K562 (cell line): ENCODE data around the gene UNC13A. TPM values are rescaled to one million over a fixed set of nuclear protein-coding genes. Genes with fewer than 3 reads are reported as not detected.

ENCODE experiments used
- CXXC5 ChIP-seq: fragments of 250-450 bp; sonication (Bioruptor Pico); IDR thresholded peaks from 2 replicates; pipeline ENCODE4 v1.8.0; 2022; ENCODE audit warnings: inconsistent platforms, mild to moderate bottlenecking, moderate library complexity
- ETV5 ChIP-seq: sonication (generic); formaldehyde crosslinking; IDR thresholded peaks from 2 replicates; pipeline ENCODE4 v1.4.0; 2020; ENCODE audit warnings: low read depth, mild to moderate bottlenecking, missing genetic modification reagents
- FIP1L1 ChIP-seq: fragments of 200-400 bp; formaldehyde crosslinking; IDR thresholded peaks from 2 replicates; pipeline ENCODE4 v1.6.1; 2018; ENCODE audit warnings: mild to moderate bottlenecking, low read depth, low read length; ENCODE audit not compliant: poor library complexity, severe bottlenecking
- HLTF ChIP-seq: fragments of 450-650 bp; IDR thresholded peaks from 2 replicates; pipeline ENCODE4 v1.6.1; 2016
- HMG20B ChIP-seq: fragments of 250-450 bp; sonication (Bioruptor Pico); IDR thresholded peaks from 2 replicates; pipeline ENCODE4 v1.5.0; 2021; ENCODE audit warnings: mild to moderate bottlenecking
- JUN ChIP-seq, 2 experiments: sonication (generic) in 1 of 2; formaldehyde crosslinking in 1 of 2; IDR thresholded peaks; 2 replicates each; pipeline versions ENCODE4 v1.6.1 to v1.8.0; 2012 to 2022; ENCODE audit warnings: borderline replicate concordance in 2 of 2, mild to moderate bottlenecking in 2 of 2, improper control_type of control experiment in 1 of 2, low read depth in 1 of 2, low read length in 1 of 2, missing genetic modification reagents in 1 of 2
- MYC ChIP-seq, 2 experiments: fragments of 250-450 bp in 1 of 2; sonication (Bioruptor Pico) in 1 of 2; IDR thresholded peaks; 2 replicates each; pipeline versions ENCODE4 v1.5.1 to v1.6.1; 2012 to 2021; ENCODE audit warnings: low read depth in 2 of 2, borderline replicate concordance in 1 of 2, improper control_type of control experiment in 1 of 2, low read length in 1 of 2, mild to moderate bottlenecking in 1 of 2, moderate library complexity in 1 of 2
- NR2C2 ChIP-seq, 2 experiments: fragments of 200-800 bp in 1 of 2; sonication (Bioruptor generic) in 1 of 2; sonication (generic) in 1 of 2; formaldehyde crosslinking in 1 of 2; IDR thresholded peaks; 2 replicates each; pipeline versions ENCODE4 v1.6.1 to v1.8.0; 2016 to 2022; ENCODE audit warnings: mild to moderate bottlenecking in 1 of 2, missing compliant biosample characterization in 1 of 2, missing genetic modification characterization in 1 of 2, missing genetic modification reagents in 1 of 2
- NR4A1 ChIP-seq, 2 experiments: fragments of 250-450 bp in 1 of 2; fragments of 450-650 bp in 1 of 2; sonication (Bioruptor Pico) in 1 of 2; IDR thresholded peaks; 2 replicates each; pipeline versions ENCODE4 v1.4.0 to v1.6.1; 2016 to 2020; ENCODE audit warnings: mild to moderate bottlenecking in 2 of 2, missing compliant biosample characterization in 1 of 2, missing genetic modification characterization in 1 of 2, moderate library complexity in 1 of 2
- PHB ChIP-seq: fragments of 250-450 bp; sonication (Bioruptor Pico); IDR thresholded peaks from 2 replicates; pipeline ENCODE4 v1.5.0; 2021
- POLR2A ChIP-seq: fragments of 450-650 bp; conservative IDR thresholded peaks from 2 replicates; pipeline ENCODE4 v1.6.1; 2016
- RAD21 ChIP-seq, 2 experiments: fragments of 250-450 bp in 1 of 2; fragments of 450-650 bp in 1 of 2; sonication (Bioruptor Pico) in 1 of 2; formaldehyde crosslinking in 1 of 2; IDR thresholded peaks in 1 of 2; conservative IDR thresholded peaks in 1 of 2; 2 replicates each; pipeline versions ENCODE4 v1.4.0 to v1.8.0; 2020 to 2022; ENCODE audit warnings: mild to moderate bottlenecking in 2 of 2, moderate library complexity in 1 of 2
- TARDBP ChIP-seq: fragments of 450-650 bp; IDR thresholded peaks from 2 replicates; pipeline ENCODE4 v1.6.1; 2016
- TCFL5 ChIP-seq: fragments of 250-450 bp; sonication (Bioruptor Pico); conservative IDR thresholded peaks from 2 replicates; pipeline ENCODE4 v1.6.1; 2021; ENCODE audit warnings: mild to moderate bottlenecking, moderate library complexity, matching md5 sums
- ZNF24 ChIP-seq: fragments of 450-650 bp; IDR thresholded peaks from 2 replicates; pipeline ENCODE4 v1.6.1; 2016
- ZNF354B ChIP-seq: fragments of 250-450 bp; sonication (Bioruptor Pico); IDR thresholded peaks from 2 replicates; pipeline ENCODE4 v1.4.0; 2020
- ZNF583 ChIP-seq: fragments of 250-450 bp; sonication (Bioruptor Pico); IDR thresholded peaks from 2 replicates; pipeline ENCODE4 v1.4.0; 2020
- polyA plus RNA-seq, 8 experiments: library from polyadenylated mRNA; depleted of rRNA in 4 of 8; stranded (reverse) in 5 of 8; unstranded in 3 of 8; fragments of >200 nt; fragmentation: Nextera tagmentation in 2 of 8; fragmentation: Illumina TruSeq in 1 of 8; extraction: Ambion mirVana in 2 of 8; extraction: Trizol in 1 of 8; gene quantifications; 2 replicates each; pipeline versions ENCODE4 v1.2.1 to v1.2.3, GENCODE V29; 2011 to 2014; ENCODE audit warnings: inconsistent platforms in 1 of 8, missing spikeins in 1 of 8
- total RNA-seq, 7 experiments: library from RNA; depleted of rRNA in 6 of 7; stranded (reverse); fragments of >200 nt in 6 of 7; fragmentation: Illumina TruSeq in 2 of 7; extraction: Trizol in 2 of 7; gene quantifications; 2 replicates each; pipeline versions ENCODE4 v1.2.1 to v1.2.3, GENCODE V29; 2011 to 2021; ENCODE audit warnings: low replicate concordance in 1 of 7
- TF ChIP-seq, protein P1 (sequence below), 2 experiments: IDR thresholded peaks; 2 replicates each; pipeline ENCODE4 v1.6.1; 2011; ENCODE audit warnings: borderline replicate concordance in 1 of 2, control low read depth in 1 of 2, low read depth in 1 of 2, low read length in 1 of 2, mild to moderate bottlenecking in 1 of 2, mixed read lengths in 1 of 2, moderate library complexity in 1 of 2; ENCODE audit not compliant: insufficient read depth in 1 of 2, insufficient read length in 1 of 2, poor library complexity in 1 of 2, severe bottlenecking in 1 of 2; ENCODE audit errors: extremely low read depth in 1 of 2
- TF ChIP-seq, protein P2 (sequence below): IDR thresholded peaks from 3 replicates; pipeline ENCODE4 v1.6.1; 2011; ENCODE audit warnings: borderline replicate concordance, mild to moderate bottlenecking, moderate library complexity; ENCODE audit not compliant: insufficient read length; ENCODE audit errors: extremely low read depth
- TF ChIP-seq, protein P3 (sequence below), 3 experiments: IDR thresholded peaks in 2 of 3; conservative IDR thresholded peaks in 1 of 3; 2 replicates each; pipeline ENCODE4 v1.5.1; 2011 to 2012; ENCODE audit warnings: low read length in 3 of 3, mild to moderate bottlenecking in 3 of 3, control low read depth in 2 of 3, improper control_type of control experiment in 1 of 3, inconsistent platforms in 1 of 3, low read depth in 1 of 3, mixed read lengths in 1 of 3, moderate library complexity in 1 of 3; ENCODE audit not compliant: insufficient read depth in 2 of 3

UNC13A gene
- total and polyA plus RNA-seq, 9 of the 15 experiments (the other 6 are each of a cell fraction or from before 2014, with no cell fraction given): 0.03 to 1.0 (median 0.25) TPM

DNA sequence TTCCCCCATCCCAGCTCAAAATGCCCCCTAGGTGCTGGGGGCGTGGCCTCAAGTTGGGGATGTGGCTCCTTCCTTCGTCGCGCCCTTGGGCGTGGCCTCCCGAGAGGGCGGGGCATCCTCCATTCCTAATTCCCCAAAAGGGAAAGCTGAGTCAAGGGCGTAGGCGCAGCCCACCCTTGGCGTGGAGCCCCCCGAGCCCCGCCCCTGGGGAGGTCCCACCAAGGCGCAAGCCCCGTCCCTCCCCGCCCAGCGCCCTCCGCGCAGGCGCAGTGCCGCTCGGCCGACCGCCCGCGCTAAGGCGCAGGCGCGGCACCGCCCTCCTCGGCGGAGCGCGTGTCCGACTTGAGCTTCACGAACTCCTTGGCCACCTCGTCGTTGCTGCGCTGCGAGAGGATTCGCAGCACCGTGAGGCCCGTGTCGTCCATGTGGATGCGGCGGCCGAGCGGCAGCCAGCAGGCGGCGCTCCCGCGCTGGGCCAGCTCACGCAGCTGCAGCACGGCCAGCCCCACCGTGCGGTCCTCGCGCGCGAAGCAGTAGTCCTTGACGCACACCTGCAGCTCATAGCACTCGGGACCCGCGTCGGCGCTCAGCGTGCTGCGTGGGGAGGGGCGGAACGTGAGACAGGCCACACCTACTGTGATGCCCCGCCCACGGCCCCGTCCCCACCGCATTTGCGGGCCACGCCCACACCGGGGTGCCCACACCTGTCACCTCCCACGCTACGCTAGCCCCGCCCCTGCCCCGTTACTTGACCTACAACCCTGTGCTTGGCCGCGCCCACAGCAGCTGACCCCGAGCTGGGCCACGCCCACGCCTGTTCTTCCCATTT is 82.2 kb downstream of the UNC13A start (continued):
- TF ChIP-seq, protein P1, sequence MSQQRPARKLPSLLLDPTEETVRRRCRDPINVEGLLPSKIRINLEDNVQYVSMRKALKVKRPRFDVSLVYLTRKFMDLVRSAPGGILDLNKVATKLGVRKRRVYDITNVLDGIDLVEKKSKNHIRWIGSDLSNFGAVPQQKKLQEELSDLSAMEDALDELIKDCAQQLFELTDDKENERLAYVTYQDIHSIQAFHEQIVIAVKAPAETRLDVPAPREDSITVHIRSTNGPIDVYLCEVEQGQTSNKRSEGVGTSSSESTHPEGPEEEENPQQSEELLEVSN (IDR thresholded peaks at IDR 0.05; ENCODE audit: borderline replicate concordance in 1 of 2, extremely low read depth in 1 of 2, insufficient read depth in 1 of 2, insufficient read length in 1 of 2, low read depth in 1 of 2, low read length in 1 of 2, poor library complexity in 1 of 2, severe bottlenecking in 1 of 2): peak; percentile 95 to 97
- TF ChIP-seq, protein P2, sequence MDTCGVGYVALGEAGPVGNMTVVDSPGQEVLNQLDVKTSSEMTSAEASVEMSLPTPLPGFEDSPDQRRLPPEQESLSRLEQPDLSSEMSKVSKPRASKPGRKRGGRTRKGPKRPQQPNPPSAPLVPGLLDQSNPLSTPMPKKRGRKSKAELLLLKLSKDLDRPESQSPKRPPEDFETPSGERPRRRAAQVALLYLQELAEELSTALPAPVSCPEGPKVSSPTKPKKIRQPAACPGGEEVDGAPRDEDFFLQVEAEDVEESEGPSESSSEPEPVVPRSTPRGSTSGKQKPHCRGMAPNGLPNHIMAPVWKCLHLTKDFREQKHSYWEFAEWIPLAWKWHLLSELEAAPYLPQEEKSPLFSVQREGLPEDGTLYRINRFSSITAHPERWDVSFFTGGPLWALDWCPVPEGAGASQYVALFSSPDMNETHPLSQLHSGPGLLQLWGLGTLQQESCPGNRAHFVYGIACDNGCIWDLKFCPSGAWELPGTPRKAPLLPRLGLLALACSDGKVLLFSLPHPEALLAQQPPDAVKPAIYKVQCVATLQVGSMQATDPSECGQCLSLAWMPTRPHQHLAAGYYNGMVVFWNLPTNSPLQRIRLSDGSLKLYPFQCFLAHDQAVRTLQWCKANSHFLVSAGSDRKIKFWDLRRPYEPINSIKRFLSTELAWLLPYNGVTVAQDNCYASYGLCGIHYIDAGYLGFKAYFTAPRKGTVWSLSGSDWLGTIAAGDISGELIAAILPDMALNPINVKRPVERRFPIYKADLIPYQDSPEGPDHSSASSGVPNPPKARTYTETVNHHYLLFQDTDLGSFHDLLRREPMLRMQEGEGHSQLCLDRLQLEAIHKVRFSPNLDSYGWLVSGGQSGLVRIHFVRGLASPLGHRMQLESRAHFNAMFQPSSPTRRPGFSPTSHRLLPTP: no peak
- peak; percentile 98 for TF ChIP-seq MYC (IDR thresholded peaks at IDR 0.05; ENCODE audit: low read depth, low read length)
- TF ChIP-seq MYC (CRISPR knock-in tag; IDR thresholded peaks at IDR 0.05; ENCODE audit: borderline replicate concordance, low read depth): no peak
- TF ChIP-seq CXXC5 (CRISPR knock-in tag): peak; percentile 99
- peak; percentile 84; the same call in 1 of the 2 replicates for TF ChIP-seq JUN (IDR thresholded peaks at IDR 0.05; ENCODE audit: borderline replicate concordance, low read depth, low read length)
- TF ChIP-seq JUN (CRISPR knock-in tag; IDR thresholded peaks at IDR 0.05; ENCODE audit: borderline replicate concordance): peak; percentile 88; the same call in 1 of the 2 replicates
- TF ChIP-seq RAD21 (CRISPR knock-in tag; conservative IDR thresholded peaks at IDR 0.05 in 1 of 2, IDR thresholded peaks at IDR 0.05 in 1 of 2): peak; percentile 61 to 89
- TF ChIP-seq ZNF24: peak; percentile 64; the same call in 1 of the 2 replicates
- peak; percentile 27; the same call in 1 of the 2 replicates for TF ChIP-seq ZNF583 (CRISPR knock-in tag)
- no peak for TF ChIP-seq ZNF354B
- TF ChIP-seq, protein P3, sequence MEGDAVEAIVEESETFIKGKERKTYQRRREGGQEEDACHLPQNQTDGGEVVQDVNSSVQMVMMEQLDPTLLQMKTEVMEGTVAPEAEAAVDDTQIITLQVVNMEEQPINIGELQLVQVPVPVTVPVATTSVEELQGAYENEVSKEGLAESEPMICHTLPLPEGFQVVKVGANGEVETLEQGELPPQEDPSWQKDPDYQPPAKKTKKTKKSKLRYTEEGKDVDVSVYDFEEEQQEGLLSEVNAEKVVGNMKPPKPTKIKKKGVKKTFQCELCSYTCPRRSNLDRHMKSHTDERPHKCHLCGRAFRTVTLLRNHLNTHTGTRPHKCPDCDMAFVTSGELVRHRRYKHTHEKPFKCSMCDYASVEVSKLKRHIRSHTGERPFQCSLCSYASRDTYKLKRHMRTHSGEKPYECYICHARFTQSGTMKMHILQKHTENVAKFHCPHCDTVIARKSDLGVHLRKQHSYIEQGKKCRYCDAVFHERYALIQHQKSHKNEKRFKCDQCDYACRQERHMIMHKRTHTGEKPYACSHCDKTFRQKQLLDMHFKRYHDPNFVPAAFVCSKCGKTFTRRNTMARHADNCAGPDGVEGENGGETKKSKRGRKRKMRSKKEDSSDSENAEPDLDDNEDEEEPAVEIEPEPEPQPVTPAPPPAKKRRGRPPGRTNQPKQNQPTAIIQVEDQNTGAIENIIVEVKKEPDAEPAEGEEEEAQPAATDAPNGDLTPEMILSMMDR (IDR thresholded peaks at IDR 0.05 in 2 of 3, conservative IDR thresholded peaks at IDR 0.05 in 1 of 3; ENCODE audit: insufficient read depth in 2 of 3, low read depth in 1 of 3, low read length in 3 of 3): peak; percentile 90 to 99 (median 97)
- TF ChIP-seq NR4A1 (CRISPR knock-in tag; IDR thresholded peaks at IDR 0.05): no peak
- peak; percentile 87 for TF ChIP-seq NR4A1 (tag; IDR thresholded peaks at IDR 0.05)
- TF ChIP-seq TARDBP: peak; percentile 93
- peak; percentile 94 for TF ChIP-seq NR2C2 (CRISPR knock-in tag; IDR thresholded peaks at IDR 0.05)
- TF ChIP-seq NR2C2 (tag; IDR thresholded peaks at IDR 0.05): peak; percentile 97
- TF ChIP-seq POLR2A: peak; percentile 82
- TF ChIP-seq FIP1L1: peak; percentile 90
- no peak for TF ChIP-seq TCFL5 (CRISPR knock-in tag)
- TF ChIP-seq ETV5: peak; percentile 67; the same call in 1 of the 2 replicates
- no peak; the same call in 1 of the 2 replicates for TF ChIP-seq HLTF
- TF ChIP-seq HMG20B (CRISPR knock-in tag): no peak
- no peak for TF ChIP-seq PHB (CRISPR knock-in tag)
